WTC11 (cell line): ENCODE results near the gene CHL1. TPM values are rescaled to one million over a fixed set of nuclear protein-coding genes. Genes with fewer than 3 reads are reported as not detected.

Experiments
- ATAC-seq: fragments of 200-7000 bp; cut with Tn5 transposase; 2 replicates; pipeline ENCODE4 v1.10.0; 2021; ENCODE audit warnings: mild to moderate bottlenecking, moderate library complexity
- CTCF ChIA-PET: fragments of 300-600 bp; sonication (Branson Sonifier 250); formaldehyde crosslinking; loops from one replicate; lab custom pipeline; 2021; ENCODE audit warnings: antibody characterized with exemption; lab: Charles Lee
- POLR2A ChIA-PET: fragments of 350-600 bp; sonication (Branson Sonifier 250); formaldehyde crosslinking; loops from one replicate; lab custom pipeline; 2021; ENCODE audit warnings: antibody characterized with exemption; lab: Charles Lee
- DNase-seq: peaks from one replicate; pipeline ENCODE4 v3.0.0; 2021; ENCODE audit warnings: low spot score
- H3K27ac Mint-ChIP-seq: 2 replicates; pipeline ENCODE4 v1.8.0; 2021; ENCODE audit warnings: mixed read lengths
- H3K27me3 Mint-ChIP-seq: 2 replicates; pipeline ENCODE4 v1.8.0; 2021; ENCODE audit warnings: low read depth, mild to moderate bottlenecking, moderate library complexity, mixed read lengths
- H3K36me3 Mint-ChIP-seq: 2 replicates; pipeline ENCODE4 v1.8.0; 2021; ENCODE audit warnings: mixed read lengths
- H3K4me1 Mint-ChIP-seq: 2 replicates; pipeline ENCODE4 v1.8.0; 2022; ENCODE audit warnings: mixed read lengths
- H3K4me3 Mint-ChIP-seq: 2 replicates; pipeline ENCODE4 v1.8.0; 2021; ENCODE audit warnings: mild to moderate bottlenecking, moderate library complexity, mixed read lengths
- H3K9me3 Mint-ChIP-seq: 2 replicates; pipeline ENCODE4 v1.8.0; 2021; ENCODE audit warnings: mixed read lengths
- CBFB ChIP-seq: sonication (generic); formaldehyde crosslinking; IDR thresholded peaks from 2 replicates; pipeline ENCODE4 v1.8.1; 2022; ENCODE audit warnings: mild to moderate bottlenecking, low read depth, missing genetic modification reagents
- JAZF1 ChIP-seq: fragments of 250-450 bp; sonication (Bioruptor Pico); IDR thresholded peaks from 2 replicates; pipeline ENCODE4 v1.9.0; 2021; ENCODE audit warnings: moderate library complexity, mild to moderate bottlenecking, inconsistent platforms
- NFE2L1 ChIP-seq: sonication (generic); formaldehyde crosslinking; IDR thresholded peaks from 2 replicates; pipeline ENCODE4 v1.8.1; 2023; ENCODE audit warnings: missing genetic modification reagents
- SOX15 ChIP-seq: fragments of 250-450 bp; sonication (Bioruptor Pico); IDR thresholded peaks from 2 replicates; pipeline ENCODE4 v1.9.0; 2021; ENCODE audit warnings: mild to moderate bottlenecking
- SP1 ChIP-seq: sonication (generic); formaldehyde crosslinking; conservative IDR thresholded peaks from 2 replicates; pipeline ENCODE4 v1.8.1; 2022; ENCODE audit warnings: missing genetic modification reagents
- TCF7 ChIP-seq: sonication (generic); formaldehyde crosslinking; IDR thresholded peaks from 2 replicates; pipeline ENCODE4 v1.8.0; 2022; ENCODE audit warnings: mild to moderate bottlenecking, low read depth, missing genetic modification reagents, moderate library complexity
- TP53 ChIP-seq: sonication (generic); formaldehyde crosslinking; IDR thresholded peaks from 2 replicates; pipeline ENCODE4 v1.8.1; 2023; ENCODE audit warnings: mild to moderate bottlenecking, missing genetic modification reagents
- ZBTB21 ChIP-seq: sonication (generic); formaldehyde crosslinking; IDR thresholded peaks from 2 replicates; pipeline ENCODE4 v1.8.1; 2023; ENCODE audit warnings: mild to moderate bottlenecking, missing genetic modification reagents, borderline replicate concordance
- ZNF121 ChIP-seq: sonication (generic); formaldehyde crosslinking; IDR thresholded peaks from 2 replicates; pipeline ENCODE4 v1.8.0; 2023; ENCODE audit warnings: missing genetic modification reagents
- ZNF138 ChIP-seq: sonication (generic); formaldehyde crosslinking; conservative IDR thresholded peaks from 2 replicates; pipeline ENCODE4 v1.8.1; 2022; ENCODE audit warnings: mild to moderate bottlenecking, moderate library complexity, missing genetic modification reagents
- ZNF219 ChIP-seq: sonication (generic); formaldehyde crosslinking; IDR thresholded peaks from 2 replicates; pipeline ENCODE4 v1.8.0; 2023; ENCODE audit warnings: missing genetic modification reagents, mild to moderate bottlenecking, borderline replicate concordance
- ZNF263 ChIP-seq: sonication (generic); formaldehyde crosslinking; IDR thresholded peaks from 2 replicates; pipeline ENCODE4 v1.8.1; 2022; ENCODE audit warnings: low read depth, mild to moderate bottlenecking, moderate library complexity, missing genetic modification reagents
- total RNA-seq: library from RNA; stranded (reverse); gene quantifications from 3 replicates; pipeline ENCODE4 v1.2.3, GENCODE V29; 2021
- TF ChIP-seq, protein P1 (sequence below): fragments of 250-450 bp; sonication (Bioruptor Pico); IDR thresholded peaks from 2 replicates; pipeline ENCODE4 v1.9.0; 2021; ENCODE audit warnings: mild to moderate bottlenecking
- TF ChIP-seq, protein P2 (sequence below): sonication (generic); formaldehyde crosslinking; IDR thresholded peaks from 2 replicates; pipeline ENCODE4 v1.8.1; 2022; ENCODE audit warnings: low read depth, missing genetic modification reagents, borderline replicate concordance
- TF ChIP-seq, protein P3 (sequence below): sonication (generic); formaldehyde crosslinking; IDR thresholded peaks from 2 replicates; pipeline ENCODE4 v1.8.0; 2023; ENCODE audit warnings: missing genetic modification reagents
- TF ChIP-seq, protein P4 (sequence below): sonication (generic); formaldehyde crosslinking; IDR thresholded peaks from 2 replicates; pipeline ENCODE4 v1.8.1; 2023; ENCODE audit warnings: mild to moderate bottlenecking, missing genetic modification reagents, moderate library complexity
- TF ChIP-seq, protein P5 (sequence below): fragments of 200-600 bp; IDR thresholded peaks from 2 replicates; pipeline ENCODE4 v1.8.0; 2022; ENCODE audit warnings: antibody characterized with exemption
- TF ChIP-seq, protein P6 (sequence below): fragments of 250-450 bp; sonication (Bioruptor Pico); IDR thresholded peaks from 2 replicates; pipeline ENCODE4 v1.9.0; 2021; ENCODE audit warnings: moderate library complexity, mild to moderate bottlenecking, inconsistent platforms, borderline replicate concordance
- TF ChIP-seq, protein P7 (sequence below): sonication (generic); formaldehyde crosslinking; IDR thresholded peaks from 2 replicates; pipeline ENCODE4 v1.8.0; 2023; ENCODE audit warnings: mild to moderate bottlenecking, missing genetic modification reagents
- TF ChIP-seq, protein P8 (sequence below): sonication (generic); formaldehyde crosslinking; conservative IDR thresholded peaks from 2 replicates; pipeline ENCODE4 v1.8.1; 2022; ENCODE audit warnings: mild to moderate bottlenecking, missing genetic modification reagents
- TF ChIP-seq, protein P9 (sequence below): sonication (generic); formaldehyde crosslinking; IDR thresholded peaks from 2 replicates; pipeline ENCODE4 v1.8.0; 2022; ENCODE audit warnings: mild to moderate bottlenecking, missing genetic modification reagents

CHL1 gene
- total RNA-seq, 1 experiment from 2014 or later = not detected

DNA sequence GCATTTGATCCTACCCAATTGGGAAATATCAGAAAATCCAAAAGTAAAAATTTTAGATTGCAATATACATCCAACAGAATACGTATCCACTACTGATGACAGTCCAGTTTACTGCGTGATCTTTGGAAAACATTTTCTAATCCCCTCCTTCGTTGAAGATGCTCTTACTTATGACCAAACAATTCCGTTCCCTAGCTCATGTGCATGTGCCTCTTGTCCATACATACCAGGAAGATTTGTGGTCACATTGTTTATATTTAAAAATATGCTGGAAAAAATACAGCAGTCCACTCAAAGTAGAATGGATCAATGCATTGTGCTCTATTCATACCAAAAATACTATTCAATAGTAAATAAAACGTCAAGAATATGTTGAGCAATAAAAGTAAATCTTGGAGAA, 135.3 kb downstream of the CHL1 start (continued):
- TF ChIP-seq, protein P1, sequence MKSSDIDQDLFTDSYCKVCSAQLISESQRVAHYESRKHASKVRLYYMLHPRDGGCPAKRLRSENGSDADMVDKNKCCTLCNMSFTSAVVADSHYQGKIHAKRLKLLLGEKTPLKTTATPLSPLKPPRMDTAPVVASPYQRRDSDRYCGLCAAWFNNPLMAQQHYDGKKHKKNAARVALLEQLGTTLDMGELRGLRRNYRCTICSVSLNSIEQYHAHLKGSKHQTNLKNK (CRISPR knock-in tag) = no peak
- TF ChIP-seq, protein P2, sequence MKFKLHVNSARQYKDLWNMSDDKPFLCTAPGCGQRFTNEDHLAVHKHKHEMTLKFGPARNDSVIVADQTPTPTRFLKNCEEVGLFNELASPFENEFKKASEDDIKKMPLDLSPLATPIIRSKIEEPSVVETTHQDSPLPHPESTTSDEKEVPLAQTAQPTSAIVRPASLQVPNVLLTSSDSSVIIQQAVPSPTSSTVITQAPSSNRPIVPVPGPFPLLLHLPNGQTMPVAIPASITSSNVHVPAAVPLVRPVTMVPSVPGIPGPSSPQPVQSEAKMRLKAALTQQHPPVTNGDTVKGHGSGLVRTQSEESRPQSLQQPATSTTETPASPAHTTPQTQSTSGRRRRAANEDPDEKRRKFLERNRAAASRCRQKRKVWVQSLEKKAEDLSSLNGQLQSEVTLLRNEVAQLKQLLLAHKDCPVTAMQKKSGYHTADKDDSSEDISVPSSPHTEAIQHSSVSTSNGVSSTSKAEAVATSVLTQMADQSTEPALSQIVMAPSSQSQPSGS (CRISPR knock-in tag) = no peak
- TF ChIP-seq ZNF121 (CRISPR knock-in tag) = no peak
- TF ChIP-seq ZNF263 (CRISPR knock-in tag) = no peak
- TF ChIP-seq, protein P3, sequence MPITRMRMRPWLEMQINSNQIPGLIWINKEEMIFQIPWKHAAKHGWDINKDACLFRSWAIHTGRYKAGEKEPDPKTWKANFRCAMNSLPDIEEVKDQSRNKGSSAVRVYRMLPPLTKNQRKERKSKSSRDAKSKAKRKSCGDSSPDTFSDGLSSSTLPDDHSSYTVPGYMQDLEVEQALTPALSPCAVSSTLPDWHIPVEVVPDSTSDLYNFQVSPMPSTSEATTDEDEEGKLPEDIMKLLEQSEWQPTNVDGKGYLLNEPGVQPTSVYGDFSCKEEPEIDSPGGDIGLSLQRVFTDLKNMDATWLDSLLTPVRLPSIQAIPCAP (CRISPR knock-in tag) = no peak
- TF ChIP-seq JAZF1 = no peak
- TF ChIP-seq, protein P4, sequence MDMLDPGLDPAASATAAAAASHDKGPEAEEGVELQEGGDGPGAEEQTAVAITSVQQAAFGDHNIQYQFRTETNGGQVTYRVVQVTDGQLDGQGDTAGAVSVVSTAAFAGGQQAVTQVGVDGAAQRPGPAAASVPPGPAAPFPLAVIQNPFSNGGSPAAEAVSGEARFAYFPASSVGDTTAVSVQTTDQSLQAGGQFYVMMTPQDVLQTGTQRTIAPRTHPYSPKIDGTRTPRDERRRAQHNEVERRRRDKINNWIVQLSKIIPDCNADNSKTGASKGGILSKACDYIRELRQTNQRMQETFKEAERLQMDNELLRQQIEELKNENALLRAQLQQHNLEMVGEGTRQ (CRISPR knock-in tag) = no peak
- TF ChIP-seq, protein P5, sequence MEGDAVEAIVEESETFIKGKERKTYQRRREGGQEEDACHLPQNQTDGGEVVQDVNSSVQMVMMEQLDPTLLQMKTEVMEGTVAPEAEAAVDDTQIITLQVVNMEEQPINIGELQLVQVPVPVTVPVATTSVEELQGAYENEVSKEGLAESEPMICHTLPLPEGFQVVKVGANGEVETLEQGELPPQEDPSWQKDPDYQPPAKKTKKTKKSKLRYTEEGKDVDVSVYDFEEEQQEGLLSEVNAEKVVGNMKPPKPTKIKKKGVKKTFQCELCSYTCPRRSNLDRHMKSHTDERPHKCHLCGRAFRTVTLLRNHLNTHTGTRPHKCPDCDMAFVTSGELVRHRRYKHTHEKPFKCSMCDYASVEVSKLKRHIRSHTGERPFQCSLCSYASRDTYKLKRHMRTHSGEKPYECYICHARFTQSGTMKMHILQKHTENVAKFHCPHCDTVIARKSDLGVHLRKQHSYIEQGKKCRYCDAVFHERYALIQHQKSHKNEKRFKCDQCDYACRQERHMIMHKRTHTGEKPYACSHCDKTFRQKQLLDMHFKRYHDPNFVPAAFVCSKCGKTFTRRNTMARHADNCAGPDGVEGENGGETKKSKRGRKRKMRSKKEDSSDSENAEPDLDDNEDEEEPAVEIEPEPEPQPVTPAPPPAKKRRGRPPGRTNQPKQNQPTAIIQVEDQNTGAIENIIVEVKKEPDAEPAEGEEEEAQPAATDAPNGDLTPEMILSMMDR = no peak
- TF ChIP-seq TP53 (CRISPR knock-in tag) = no peak

DNA sequence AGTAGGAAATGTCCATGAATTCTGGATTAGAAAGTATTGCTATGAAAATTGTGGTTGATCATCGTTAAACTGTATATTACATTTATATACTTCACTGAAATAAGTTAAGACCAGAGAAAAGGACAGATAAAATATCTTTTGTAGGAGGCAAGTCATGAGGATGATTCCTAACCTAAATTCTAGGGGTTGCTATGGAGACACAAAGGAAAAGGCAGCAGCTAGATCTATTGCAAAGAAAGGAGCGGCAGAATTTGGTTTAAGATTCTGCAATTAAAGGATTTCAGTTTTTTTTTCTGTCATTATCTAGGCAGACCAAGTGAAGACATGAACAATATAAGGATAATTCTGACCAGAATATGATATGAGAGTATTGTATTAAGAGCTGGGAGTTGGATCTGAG, 136.1 kb downstream of the CHL1 start:
- no peaks in the 10 kb centered on the region; the same call in 1 of the 2 replicates for H3K27me3 Mint-ChIP-seq
- ChIA-PET CTCF (no interaction called here), POLR2A (no interaction called here)
- H3K4me1 Mint-ChIP-seq = no peaks in the 10 kb centered on the region
- peaks cover 51% of the 10 kb centered on the region for H3K36me3 Mint-ChIP-seq
- TF ChIP-seq, protein P6, sequence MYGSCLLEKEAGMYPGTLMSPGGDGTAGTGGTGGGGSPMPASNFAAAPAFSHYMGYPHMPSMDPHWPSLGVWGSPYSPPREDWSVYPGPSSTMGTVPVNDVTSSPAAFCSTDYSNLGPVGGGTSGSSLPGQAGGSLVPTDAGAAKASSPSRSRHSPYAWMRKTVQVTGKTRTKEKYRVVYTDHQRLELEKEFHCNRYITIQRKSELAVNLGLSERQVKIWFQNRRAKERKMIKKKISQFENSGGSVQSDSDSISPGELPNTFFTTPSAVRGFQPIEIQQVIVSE (CRISPR knock-in tag) = no peak
- no peak for ATAC-seq
- H3K4me3 Mint-ChIP-seq = no peak overlapping the region
- peaks cover 77% of the 10 kb centered on the region for H3K9me3 Mint-ChIP-seq
- no peak for DNase-seq
- no peak overlapping the region for H3K27ac Mint-ChIP-seq

DNA sequence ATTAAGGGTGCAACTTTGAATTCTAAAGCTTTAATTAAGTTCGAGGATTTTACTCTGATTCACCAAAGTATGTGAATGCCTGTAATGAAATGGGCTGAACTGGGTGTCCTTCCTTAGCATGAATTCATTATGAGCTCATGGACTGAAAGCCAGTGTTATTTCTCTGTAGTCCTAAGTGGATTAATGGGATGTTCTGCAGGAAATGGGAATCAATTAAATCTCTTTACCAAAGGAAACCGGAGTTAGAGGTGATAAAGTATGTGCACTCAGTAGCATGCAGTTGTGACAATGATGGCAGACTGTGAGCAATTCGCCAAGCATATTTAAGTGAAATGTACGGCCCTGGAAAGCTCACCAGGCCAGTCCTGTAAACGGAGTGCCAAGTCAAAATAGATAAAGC, 138.7 kb downstream of the CHL1 start:
- ChIA-PET CTCF (no interaction called here), POLR2A (no interaction called here)
- peaks cover 74% of the 10 kb centered on the region for H3K9me3 Mint-ChIP-seq
- no peak for ATAC-seq
- H3K4me1 Mint-ChIP-seq = no peaks in the 10 kb centered on the region
- TF ChIP-seq SOX15 (no peak), ZNF121 (CRISPR knock-in tag) (no peak), ZNF138 (no peak), ZNF219 (no peak)
- H3K27me3 Mint-ChIP-seq = no peaks in the 10 kb centered on the region; the same call in 1 of the 2 replicates
- H3K27ac Mint-ChIP-seq = no peak overlapping the region
- H3K36me3 Mint-ChIP-seq = peaks cover 50% of the 10 kb centered on the region
- DNase-seq = no peak
- no peak overlapping the region for H3K4me3 Mint-ChIP-seq

DNA sequence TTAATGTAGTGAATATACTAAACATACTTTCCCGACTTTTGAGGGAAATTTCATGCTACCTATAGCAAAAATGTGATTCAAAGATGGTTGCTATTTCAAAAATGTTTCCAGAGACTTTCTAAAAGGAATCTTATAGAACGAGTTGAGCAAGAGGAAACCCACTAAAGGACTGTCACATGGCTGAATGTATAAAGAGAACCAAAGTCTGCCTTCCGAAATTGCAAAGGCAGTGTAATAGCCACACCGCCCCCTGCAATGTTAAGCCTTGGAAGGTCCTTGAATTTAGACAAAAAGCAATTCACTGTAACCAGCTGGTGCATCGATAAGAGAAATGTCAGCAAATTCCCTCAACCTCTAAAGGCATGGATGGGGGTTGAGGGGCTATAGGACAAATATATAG, 142.8 kb downstream of the CHL1 start:
- Mint-ChIP-seq H3K27ac (no peak overlapping the region), H3K4me3 (no peak overlapping the region), H3K9me3 (peaks cover 78% of the 10 kb centered on the region), H3K27me3 (peaks cover 4% of the 10 kb centered on the region), H3K4me1 (no peaks in the 10 kb centered on the region), H3K36me3 (peaks cover 55% of the 10 kb centered on the region)
- CTCF ChIA-PET = no interaction called here
- no peak for ATAC-seq
- no peak for DNase-seq
- POLR2A ChIA-PET = no interaction called here
- TF ChIP-seq ZBTB21 (no peak), TCF7 (no peak), SP1 (CRISPR knock-in tag) (no peak), TP53 (CRISPR knock-in tag) (no peak), CBFB (CRISPR knock-in tag) (no peak), NFE2L1 (CRISPR knock-in tag) (no peak)
- TF ChIP-seq, protein P7, sequence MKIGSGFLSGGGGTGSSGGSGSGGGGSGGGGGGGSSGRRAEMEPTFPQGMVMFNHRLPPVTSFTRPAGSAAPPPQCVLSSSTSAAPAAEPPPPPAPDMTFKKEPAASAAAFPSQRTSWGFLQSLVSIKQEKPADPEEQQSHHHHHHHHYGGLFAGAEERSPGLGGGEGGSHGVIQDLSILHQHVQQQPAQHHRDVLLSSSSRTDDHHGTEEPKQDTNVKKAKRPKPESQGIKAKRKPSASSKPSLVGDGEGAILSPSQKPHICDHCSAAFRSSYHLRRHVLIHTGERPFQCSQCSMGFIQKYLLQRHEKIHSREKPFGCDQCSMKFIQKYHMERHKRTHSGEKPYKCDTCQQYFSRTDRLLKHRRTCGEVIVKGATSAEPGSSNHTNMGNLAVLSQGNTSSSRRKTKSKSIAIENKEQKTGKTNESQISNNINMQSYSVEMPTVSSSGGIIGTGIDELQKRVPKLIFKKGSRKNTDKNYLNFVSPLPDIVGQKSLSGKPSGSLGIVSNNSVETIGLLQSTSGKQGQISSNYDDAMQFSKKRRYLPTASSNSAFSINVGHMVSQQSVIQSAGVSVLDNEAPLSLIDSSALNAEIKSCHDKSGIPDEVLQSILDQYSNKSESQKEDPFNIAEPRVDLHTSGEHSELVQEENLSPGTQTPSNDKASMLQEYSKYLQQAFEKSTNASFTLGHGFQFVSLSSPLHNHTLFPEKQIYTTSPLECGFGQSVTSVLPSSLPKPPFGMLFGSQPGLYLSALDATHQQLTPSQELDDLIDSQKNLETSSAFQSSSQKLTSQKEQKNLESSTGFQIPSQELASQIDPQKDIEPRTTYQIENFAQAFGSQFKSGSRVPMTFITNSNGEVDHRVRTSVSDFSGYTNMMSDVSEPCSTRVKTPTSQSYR (CRISPR knock-in tag) = no peak
- TF ChIP-seq, protein P8, sequence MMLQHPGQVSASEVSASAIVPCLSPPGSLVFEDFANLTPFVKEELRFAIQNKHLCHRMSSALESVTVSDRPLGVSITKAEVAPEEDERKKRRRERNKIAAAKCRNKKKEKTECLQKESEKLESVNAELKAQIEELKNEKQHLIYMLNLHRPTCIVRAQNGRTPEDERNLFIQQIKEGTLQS = no peak
- TF ChIP-seq, protein P9, sequence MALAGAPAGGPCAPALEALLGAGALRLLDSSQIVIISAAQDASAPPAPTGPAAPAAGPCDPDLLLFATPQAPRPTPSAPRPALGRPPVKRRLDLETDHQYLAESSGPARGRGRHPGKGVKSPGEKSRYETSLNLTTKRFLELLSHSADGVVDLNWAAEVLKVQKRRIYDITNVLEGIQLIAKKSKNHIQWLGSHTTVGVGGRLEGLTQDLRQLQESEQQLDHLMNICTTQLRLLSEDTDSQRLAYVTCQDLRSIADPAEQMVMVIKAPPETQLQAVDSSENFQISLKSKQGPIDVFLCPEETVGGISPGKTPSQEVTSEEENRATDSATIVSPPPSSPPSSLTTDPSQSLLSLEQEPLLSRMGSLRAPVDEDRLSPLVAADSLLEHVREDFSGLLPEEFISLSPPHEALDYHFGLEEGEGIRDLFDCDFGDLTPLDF (CRISPR knock-in tag) = no peak
